ENCODE results near the gene LRRC63. TPM values are rescaled to one million over a fixed set of nuclear protein-coding genes. Genes with fewer than 3 reads are reported as not detected.

The LRRC63 gene
- total and polyA plus RNA-seq, 9 of the 15 experiments (the other 6 are each of a cell fraction or from before 2014, with no cell fraction given): 0.07 to 0.41 (median 0.24) TPM; not detected in 1

- Histone ChIP-seq H2AFZ (ENCODE audit: low read depth, low read length) (no peak overlapping the region), H3K27ac (ENCODE audit: extremely low read depth, low read depth, low read length) (no peak overlapping the region), H3K9me3 (replicated peaks; ENCODE audit: control insufficient read depth, insufficient read depth, low read depth, low read length) (no peaks in the 10 kb centered on the region), H3K4me3 (no peak overlapping the region), H3K9me1 (ENCODE audit: control insufficient read depth, insufficient read depth, low read length) (no peaks in the 10 kb centered on the region), H3K27me3 (ENCODE audit: control insufficient read depth in 2 of 2, insufficient read depth in 2 of 2, low read length in 2 of 2) (no peaks in the 10 kb centered on the region), H3K36me3 (ENCODE audit: control insufficient read depth, insufficient read depth, low read length) (no peaks in the 10 kb centered on the region), H3K9ac (ENCODE audit: insufficient read depth in 1 of 2, low read depth in 2 of 2, low read length in 2 of 2) (no peak overlapping the region), H3K79me2 (ENCODE audit: control insufficient read depth, insufficient read depth, low read length) (no peaks in the 10 kb centered on the region), H3K4me1 (replicated peaks in 1 of 2; ENCODE audit: control insufficient read depth in 2 of 2, insufficient read depth in 2 of 2, low read length in 2 of 2) (no peaks in the 10 kb centered on the region), H4K20me1 (replicated peaks; ENCODE audit: control insufficient read depth, insufficient read depth, low read length) (no peaks in the 10 kb centered on the region), H3K4me2 (ENCODE audit: insufficient read depth, low read length) (no peak overlapping the region)
- no peak for ATAC-seq
- ChIA-PET CTCF (ENCODE audit: low intra/inter-chr PET ratio) (no interaction called here), POLR2A (no interaction called here)
- 5% methylated on average over 2 of the region's 2 CpGs for WGBS (ENCODE audit: insufficient coverage, low coverage, missing lambda C conversion rate)
- no peak for FAIRE-seq
- no peak for DNase-seq (ENCODE audit: extremely low read depth in 1 of 4, low spot score in 3 of 4)
- TF ChIP-seq SIRT6 (IDR thresholded peaks at IDR 0.05; ENCODE audit: low read depth, low read length): no peak
- no peak for TF ChIP-seq ATF6 (CRISPR knock-in tag; IDR thresholded peaks at IDR 0.05)
- no peak for TF ChIP-seq KLF10 (CRISPR knock-in tag; IDR thresholded peaks at IDR 0.05)
- no peak for TF ChIP-seq HLTF (IDR thresholded peaks at IDR 0.05)
- TF ChIP-seq PRPF4 (IDR thresholded peaks at IDR 0.05; ENCODE audit: insufficient read depth, low read depth, low read length, poor library complexity, severe bottlenecking): no peak
- no peak for TF ChIP-seq ZBTB17 (CRISPR knock-in tag; IDR thresholded peaks at IDR 0.05)
- no peak for TF ChIP-seq NKRF (IDR thresholded peaks at IDR 0.05; ENCODE audit: borderline replicate concordance)
- TF ChIP-seq ZNF274 (IDR thresholded peaks at IDR 0.05; ENCODE audit: borderline replicate concordance, low read depth, low read length): no peak
- in situ Hi-C loops (cut with MboI): no loop called here
- no TSS peak for BruUV-seq (replicated peaks)
- intact Hi-C loops (cut with micrococcal nuclease): no loop called here
Measured at GRCh38 chr13:46229251-46229650, 17.5 kb downstream of the LRRC63 start.

All from K562 (cell line).